HG03565 (cell line): ENCODE results near the gene PDE4D.
"Not testable (repeated sequence)": the region's sequence is repeated elsewhere in the genome, so short reads cannot be mapped to it uniquely, and the experiment has no call there.

ENCODE experiments used
- ATAC-seq: cut with Tn5 transposase; IDR thresholded peaks from one replicate; pipeline ENCODE4 v1.9.1; 2021; ENCODE audit warnings: mild to moderate bottlenecking, moderate library complexity; ENCODE audit not compliant: unreplicated experiment

The PDE4D gene

DNA sequence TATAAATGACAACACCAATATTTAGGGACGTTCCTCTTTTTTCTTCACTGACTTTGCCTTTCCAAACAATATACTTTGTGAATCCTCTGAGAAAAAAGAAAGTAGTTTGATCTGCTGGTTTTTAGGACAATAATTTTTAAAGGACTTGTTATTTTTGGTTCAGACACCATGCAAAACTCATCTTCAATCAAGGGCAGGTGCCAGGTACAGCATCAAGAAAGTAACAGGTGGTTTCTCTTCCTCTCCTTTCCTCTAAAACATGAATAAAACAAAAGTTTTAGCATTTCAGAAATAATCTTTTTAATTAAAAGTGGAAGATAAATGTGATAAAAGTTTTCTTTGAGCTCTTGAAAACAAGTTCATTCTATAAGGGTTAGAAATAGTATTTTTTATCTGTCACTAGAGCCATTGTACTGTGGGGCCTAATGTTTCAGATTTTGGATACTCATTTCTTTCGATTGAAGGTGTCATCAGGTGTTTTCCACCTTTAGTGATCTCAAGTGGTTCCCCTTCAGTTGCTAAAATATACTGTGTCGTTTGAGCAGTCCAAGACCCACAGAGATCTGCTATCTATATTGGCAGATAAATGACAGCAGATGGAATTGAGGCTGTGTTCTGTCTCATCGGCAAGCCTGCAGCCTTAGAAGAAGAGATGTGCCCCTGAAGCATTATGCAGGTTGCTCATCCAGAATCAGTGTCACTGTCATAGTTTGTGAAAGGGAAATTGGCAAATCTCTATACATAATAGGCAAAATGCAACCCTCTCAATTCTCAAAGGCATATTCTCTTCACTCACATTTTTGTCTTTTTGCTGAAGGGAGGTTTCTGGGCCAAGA lies 499.7 kb downstream of the PDE4D start:
- ATAC-seq: no peak

GRCh38 chr5:59391576-59391975 lies 501.9 kb downstream of the PDE4D start:
- no peak for ATAC-seq

- no peak for ATAC-seq
Measured at GRCh38 chr5:59390989-59391388, 502.5 kb downstream of the PDE4D start.

DNA sequence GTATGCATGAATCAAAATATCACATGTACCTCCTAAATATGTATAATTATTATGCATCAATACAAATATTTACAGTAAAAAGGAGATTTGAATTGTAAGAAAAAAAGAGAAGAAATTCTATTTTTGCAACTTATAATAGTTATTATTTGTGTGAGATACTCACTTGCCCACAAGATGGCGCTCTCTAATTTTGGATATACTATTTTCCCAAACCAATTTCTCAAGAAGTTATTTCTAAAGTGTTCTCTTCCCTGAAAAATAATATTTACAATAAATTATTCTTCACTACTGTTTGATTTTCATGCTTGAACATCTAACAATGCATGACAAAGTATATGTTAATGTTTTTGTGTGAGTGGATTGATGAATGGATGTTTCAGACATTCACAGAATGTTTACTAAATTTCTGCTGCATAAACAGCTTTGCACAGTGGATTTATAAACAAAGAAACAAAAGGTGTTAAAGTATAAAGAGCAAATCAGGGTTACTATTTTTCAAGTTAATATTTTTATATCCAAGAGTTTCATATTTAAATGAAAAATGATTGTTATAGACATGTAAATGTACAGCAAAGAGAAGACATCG lies 503.4 kb downstream of the PDE4D start:
- no peak for ATAC-seq

- ATAC-seq: no peak
Measured at GRCh38 chr5:59387127-59387526, 506.4 kb downstream of the PDE4D start.

- ATAC-seq: no peak
Measured at GRCh38 chr5:59385700-59386099, 507.8 kb downstream of the PDE4D start.

GRCh38 chr5:59380350-59380951 lies 513.1 kb downstream of the PDE4D start:
- peak; percentile 99 for ATAC-seq

DNA sequence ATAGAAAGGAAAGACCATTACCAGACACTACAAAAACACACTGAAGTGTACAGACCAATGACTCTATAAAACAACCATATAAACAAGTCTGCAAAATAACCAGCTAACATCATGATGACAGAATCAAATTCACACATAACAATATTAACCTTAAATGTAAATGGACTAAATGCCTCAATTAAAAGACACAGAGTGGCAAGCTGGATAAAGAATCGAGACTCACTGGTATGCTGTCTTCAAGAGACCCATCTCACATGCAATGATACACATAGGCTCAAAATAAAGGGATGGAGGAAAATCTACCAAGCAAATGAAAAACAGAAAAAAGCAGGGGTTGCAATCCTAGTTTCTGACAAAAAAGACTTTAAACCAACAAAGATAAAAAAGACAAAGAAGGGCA lies 519.5 kb downstream of the PDE4D start:
- ATAC-seq: not testable (repeated sequence)

GRCh38 chr5:59371525-59372127 lies 521.9 kb downstream of the PDE4D start:
- ATAC-seq: no peak

DNA sequence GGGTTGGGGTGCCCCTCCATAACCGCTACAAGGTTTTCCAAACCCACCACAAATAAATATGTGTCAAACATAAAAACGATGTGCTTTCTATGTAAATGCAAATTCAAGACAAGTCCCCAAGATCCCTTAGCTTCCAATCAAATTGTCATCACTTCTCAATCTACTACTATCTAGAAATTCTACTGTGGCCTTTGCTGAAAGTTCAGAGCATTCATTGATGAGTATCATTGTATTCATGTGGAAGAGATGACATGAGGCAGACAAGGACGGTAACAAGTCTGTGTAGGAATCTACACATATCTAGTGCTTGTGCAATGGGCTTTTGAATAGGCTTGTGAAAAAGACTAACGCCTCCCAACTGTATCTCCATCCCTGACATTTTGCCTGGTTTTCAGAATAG lies 524.6 kb downstream of the PDE4D start:
- ATAC-seq: no peak

GRCh38 chr5:59367791-59368394 lies 525.6 kb downstream of the PDE4D start:
- ATAC-seq: peak; percentile 40

- no peak for ATAC-seq
Measured at GRCh38 chr5:59366784-59367183, 526.7 kb downstream of the PDE4D start.

- no peak for ATAC-seq
Measured at GRCh38 chr5:59362438-59362837, 531.1 kb downstream of the PDE4D start.

- ATAC-seq: no peak
Measured at GRCh38 chr5:59361454-59361853, 532.1 kb downstream of the PDE4D start.

GRCh38 chr5:59360130-59360555 lies 533.4 kb downstream of the PDE4D start:
- no peak for ATAC-seq

DNA sequence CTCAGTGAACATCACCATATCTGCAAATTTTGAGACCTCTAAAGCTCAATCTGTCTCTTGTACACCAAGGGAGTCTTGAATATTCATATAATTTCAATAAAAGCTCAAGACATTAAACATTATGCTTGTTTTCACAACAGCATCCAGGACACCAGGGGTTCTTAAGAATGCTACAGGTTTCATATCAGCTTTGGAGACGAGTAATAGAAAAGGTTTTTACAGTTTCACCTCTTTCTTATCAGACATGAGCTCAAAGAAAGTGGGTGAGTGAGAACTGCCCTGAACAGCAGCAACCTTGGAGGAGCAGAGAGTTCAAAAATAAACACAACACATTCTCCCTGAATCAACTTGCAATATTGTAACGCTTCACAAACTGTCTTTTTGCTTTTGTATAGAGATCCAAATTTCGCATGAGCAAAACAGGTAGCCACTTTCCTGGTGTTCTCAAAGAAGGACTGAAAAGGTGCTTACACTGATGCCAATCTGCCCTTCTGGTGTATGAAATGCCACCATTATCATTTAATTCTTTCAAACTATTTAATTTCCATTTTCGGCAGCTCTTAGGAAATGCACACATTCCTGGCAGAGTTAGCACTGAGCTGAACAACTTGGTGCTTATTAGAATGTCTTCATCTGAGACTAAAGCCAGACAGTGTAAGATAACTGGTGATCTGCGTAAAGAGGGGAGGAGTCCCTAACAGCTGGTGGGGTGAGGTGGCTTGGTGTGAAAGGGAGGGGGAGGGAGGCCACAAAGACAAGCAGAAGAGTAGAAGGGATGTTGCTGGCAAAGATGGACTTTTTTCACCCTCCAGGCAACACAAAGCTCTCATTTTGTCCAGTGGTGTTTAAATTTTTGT lies 535.3 kb downstream of the PDE4D start:
- no peak for ATAC-seq

- ATAC-seq: no peak
Measured at GRCh38 chr5:59357381-59357977, 536.0 kb downstream of the PDE4D start.

DNA sequence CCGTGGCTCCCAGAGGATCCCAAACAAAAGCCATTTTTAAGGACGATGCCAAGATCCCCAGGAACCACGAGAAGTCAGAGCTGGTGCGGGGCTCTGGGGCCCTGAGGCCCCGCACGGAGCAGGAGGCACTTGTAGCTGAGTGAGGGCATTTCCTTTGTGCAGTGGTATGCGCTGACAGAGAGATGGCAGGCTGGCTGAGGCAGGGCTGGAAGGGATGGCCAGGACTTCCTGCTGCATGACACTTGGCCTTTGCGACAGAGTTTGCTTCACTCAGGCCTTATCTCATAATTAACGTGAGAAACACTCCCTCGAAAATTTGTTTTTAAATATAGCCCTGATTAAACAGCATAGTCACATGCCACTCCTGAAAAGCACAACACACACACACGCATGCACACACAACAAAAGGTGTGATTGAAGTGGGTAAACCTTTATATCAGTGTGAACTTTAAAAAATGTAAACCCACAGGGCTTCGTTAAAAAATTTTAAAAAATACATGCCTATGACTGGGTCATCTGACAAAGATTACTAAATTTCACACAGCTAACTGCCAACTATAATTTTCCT lies 536.6 kb downstream of the PDE4D start:
- ATAC-seq: no peak

- no peak for ATAC-seq
Measured at GRCh38 chr5:59354811-59355210, 538.7 kb downstream of the PDE4D start.

- no peak for ATAC-seq
Measured at GRCh38 chr5:59354274-59354673, 539.3 kb downstream of the PDE4D start.
